OCI-LY3 (cell line): ENCODE results near the gene NIFK.
"Not testable (repeated sequence)": the region's sequence is repeated elsewhere in the genome, so short reads cannot be mapped to it uniquely, and the experiment has no call there.

Source experiments
- CTCF ChIP-seq: fragments of 200-600, 300-600 bp; sonication (generic); IDR thresholded peaks from 2 replicates; pipeline ENCODE4 v1.5.1; 2014; ENCODE audit warnings: antibody characterized with exemption, low read length, low read depth
- EZH2phosphoT487 ChIP-seq: fragments of 200-600 bp; shearing (Covaris generic); IDR thresholded peaks from 2 replicates; pipeline ENCODE4 v1.6.1; 2018; ENCODE audit warnings: antibody characterized with exemption, mixed run types, low read depth

GRCh38 chr2:121711481-121711880 lies 25.2 kb downstream of the NIFK start:
- not testable (repeated sequence) for TF ChIP-seq CTCF, EZH2phosphoT487
